Anterior cingulate cortex (tissue), 58 donors: Measurements from ENCODE around the gene GLT6D1.
"Not testable (repeated sequence)": the region's sequence is repeated elsewhere in the genome, so short reads cannot be mapped to it uniquely, and the experiment has no call there.

Experiments
- DNase-seq, 58 donors: peaks; one replicate each; lab custom pipeline; 2025; lab: John Stamatoyannopoulos, UW

GLT6D1 gene

GRCh38 chr9:135641047-135641446 lies 1.7 kb upstream of the GLT6D1 start:
- no peak for DNase-seq

- DNase-seq = not testable (repeated sequence)
Measured at GRCh38 chr9:135636930-135637530, 2.3 kb downstream of the GLT6D1 start.

- no peak for DNase-seq
Measured at GRCh38 chr9:135632841-135633240, 6.5 kb downstream of the GLT6D1 start.

GRCh38 chr9:135624282-135624681 lies 15.1 kb downstream of the GLT6D1 start:
- no peak for DNase-seq

GRCh38 chr9:135622415-135623020 lies 16.8 kb downstream of the GLT6D1 start:
- no peak for DNase-seq

- no peak for DNase-seq
Measured at GRCh38 chr9:135620558-135620957, 18.8 kb downstream of the GLT6D1 start.

- no peak for DNase-seq
Measured at GRCh38 chr9:135619599-135619886, 19.8 kb downstream of the GLT6D1 start.

GRCh38 chr9:135618866-135619598 lies 20.3 kb downstream of the GLT6D1 start:
- DNase-seq = no peak

GRCh38 chr9:135617991-135618411 lies 21.3 kb downstream of the GLT6D1 start:
- no peak for DNase-seq

GRCh38 chr9:135617538-135617900 lies 21.8 kb downstream of the GLT6D1 start:
- no peak for DNase-seq

- no peak for DNase-seq
Measured at GRCh38 chr9:135616619-135617537, 22.5 kb downstream of the GLT6D1 start.

- DNase-seq = no peak
Measured at GRCh38 chr9:135615666-135616618, 23.4 kb downstream of the GLT6D1 start.

- no peak for DNase-seq
Measured at GRCh38 chr9:135614821-135615665, 24.3 kb downstream of the GLT6D1 start.

- no peak for DNase-seq
Measured at GRCh38 chr9:135613946-135614805, 25.2 kb downstream of the GLT6D1 start.

- DNase-seq = no peak
Measured at GRCh38 chr9:135612981-135613910, 26.1 kb downstream of the GLT6D1 start.

GRCh38 chr9:135612437-135612836 lies 26.9 kb downstream of the GLT6D1 start:
- DNase-seq = no peak

GRCh38 chr9:135611875-135612209 lies 27.5 kb downstream of the GLT6D1 start:
- DNase-seq = no peak
